Activated CD4-positive, alpha-beta memory T cell treated with anti-CD3 and anti-CD28 coated beads for 36 hours (primary cell): ENCODE data around the gene SPDYE2. TPM values are rescaled to one million over a fixed set of nuclear protein-coding genes. Genes with fewer than 3 reads are reported as not detected.
"Not testable (repeated sequence)": the region's sequence is repeated elsewhere in the genome, so short reads cannot be mapped to it uniquely, and the experiment has no call there.

Source experiments
- CTCF ChIA-PET: fragments of 350-600 bp; sonication (Branson Sonifier 250); formaldehyde crosslinking; loops from one replicate; lab custom pipeline; 2021; ENCODE audit warnings: antibody characterized with exemption, inconsistent platforms; lab: Charles Lee
- POLR2A ChIA-PET: fragments of 350-600 bp; sonication (Branson Sonifier 250); formaldehyde crosslinking; loops from one replicate; lab custom pipeline; 2021; ENCODE audit warnings: antibody characterized with exemption; lab: Charles Lee
- DNase-seq: peaks from one replicate; pipeline ENCODE4 v3.0.0-alpha.2; 2020
- H3K27ac Mint-ChIP-seq: one replicate; pipeline ENCODE4 v1.8.0; 2021; ENCODE audit warnings: mixed read lengths
- H3K27me3 Mint-ChIP-seq: one replicate; pipeline ENCODE4 v1.8.0; 2021; ENCODE audit warnings: mixed read lengths
- H3K36me3 Mint-ChIP-seq: one replicate; pipeline ENCODE4 v1.8.0; 2021; ENCODE audit warnings: mixed read lengths
- H3K4me1 Mint-ChIP-seq: one replicate; pipeline ENCODE4 v1.8.0; 2021; ENCODE audit warnings: low read depth, mixed read lengths
- H3K4me3 Mint-ChIP-seq: one replicate; pipeline ENCODE4 v1.8.0; 2021; ENCODE audit warnings: mild to moderate bottlenecking, mixed read lengths
- H3K9me3 Mint-ChIP-seq: one replicate; pipeline ENCODE4 v1.8.0; 2021; ENCODE audit warnings: mixed read lengths
- intact Hi-C: fragments of 100-400 bp; cut with micrococcal nuclease; formaldehyde crosslinking; loops from one replicate; pipeline ENCODE4 v1.15.1; 2023
- total RNA-seq, 2 experiments: library from RNA; stranded (reverse); gene quantifications; one replicate each; pipeline ENCODE4 v1.2.3, GENCODE V29; 2021

SPDYE2 gene
- total RNA-seq, 2 experiments from 2014 or later: not detected

- H3K4me1 Mint-ChIP-seq, CTCF ChIA-PET, intact Hi-C loops, H3K27me3 Mint-ChIP-seq, H3K9me3 Mint-ChIP-seq, H3K4me3 Mint-ChIP-seq, POLR2A ChIA-PET, H3K36me3 Mint-ChIP-seq, H3K27ac Mint-ChIP-seq: not testable (repeated sequence)
- DNase-seq: peak; percentile 16
Observed at GRCh38 chr7:102517550-102518147, 33.4 kb upstream of the SPDYE2 start, which contains the start of gene RASA4B. Gene RASA4B (minus strand): TSS chr7:102517777. CDS start chr7:102517710, 67 bp downstream.

- H3K9me3 Mint-ChIP-seq, H3K27me3 Mint-ChIP-seq, H3K27ac Mint-ChIP-seq, H3K36me3 Mint-ChIP-seq, intact Hi-C loops, CTCF ChIA-PET, H3K4me3 Mint-ChIP-seq, DNase-seq, H3K4me1 Mint-ChIP-seq, POLR2A ChIA-PET: not testable (repeated sequence)
Observed at GRCh38 chr7:102520797-102521196, 30.2 kb upstream of the SPDYE2 start.

- H3K36me3 Mint-ChIP-seq, H3K27ac Mint-ChIP-seq, POLR2A ChIA-PET, CTCF ChIA-PET, H3K4me3 Mint-ChIP-seq, intact Hi-C loops, DNase-seq, H3K9me3 Mint-ChIP-seq, H3K27me3 Mint-ChIP-seq, H3K4me1 Mint-ChIP-seq: not testable (repeated sequence)
Observed at GRCh38 chr7:102524803-102525202, 26.2 kb upstream of the SPDYE2 start.

GRCh38 chr7:102527182-102527581, 23.8 kb upstream of the SPDYE2 start:
- intact Hi-C loops, H3K4me1 Mint-ChIP-seq, H3K36me3 Mint-ChIP-seq, H3K27ac Mint-ChIP-seq, DNase-seq, H3K9me3 Mint-ChIP-seq, H3K4me3 Mint-ChIP-seq, CTCF ChIA-PET, H3K27me3 Mint-ChIP-seq, POLR2A ChIA-PET: not testable (repeated sequence)

GRCh38 chr7:102527822-102528793, 22.9 kb upstream of the SPDYE2 start:
- CTCF ChIA-PET, H3K36me3 Mint-ChIP-seq, H3K4me1 Mint-ChIP-seq, DNase-seq, H3K27ac Mint-ChIP-seq, H3K27me3 Mint-ChIP-seq, POLR2A ChIA-PET, H3K4me3 Mint-ChIP-seq, intact Hi-C loops, H3K9me3 Mint-ChIP-seq: not testable (repeated sequence)

GRCh38 chr7:102531583-102531982, 19.4 kb upstream of the SPDYE2 start:
- POLR2A ChIA-PET, H3K27ac Mint-ChIP-seq, intact Hi-C loops, H3K9me3 Mint-ChIP-seq, CTCF ChIA-PET, H3K4me1 Mint-ChIP-seq, DNase-seq, H3K4me3 Mint-ChIP-seq, H3K27me3 Mint-ChIP-seq, H3K36me3 Mint-ChIP-seq: not testable (repeated sequence)

- CTCF ChIA-PET, H3K9me3 Mint-ChIP-seq, H3K27ac Mint-ChIP-seq, H3K36me3 Mint-ChIP-seq, POLR2A ChIA-PET, H3K27me3 Mint-ChIP-seq, H3K4me3 Mint-ChIP-seq, DNase-seq, intact Hi-C loops, H3K4me1 Mint-ChIP-seq: not testable (repeated sequence)
Observed at GRCh38 chr7:102532127-102532526, 18.9 kb upstream of the SPDYE2 start.

GRCh38 chr7:102535062-102535615, 15.9 kb upstream of the SPDYE2 start:
- H3K9me3 Mint-ChIP-seq, H3K4me1 Mint-ChIP-seq, H3K4me3 Mint-ChIP-seq, DNase-seq, H3K27me3 Mint-ChIP-seq, intact Hi-C loops, POLR2A ChIA-PET, H3K36me3 Mint-ChIP-seq, CTCF ChIA-PET, H3K27ac Mint-ChIP-seq: not testable (repeated sequence)

- H3K9me3 Mint-ChIP-seq, H3K36me3 Mint-ChIP-seq, intact Hi-C loops, H3K4me1 Mint-ChIP-seq, H3K4me3 Mint-ChIP-seq, CTCF ChIA-PET, H3K27ac Mint-ChIP-seq, H3K27me3 Mint-ChIP-seq, DNase-seq, POLR2A ChIA-PET: not testable (repeated sequence)
Observed at GRCh38 chr7:102540604-102541003, 10.4 kb upstream of the SPDYE2 start.

- H3K27ac Mint-ChIP-seq, intact Hi-C loops, H3K4me3 Mint-ChIP-seq: not testable (repeated sequence)
Observed at GRCh38 chr7:102542083-102542482, 8.9 kb upstream of the SPDYE2 start.

GRCh38 chr7:102542771-102543170, 8.3 kb upstream of the SPDYE2 start:
- H3K36me3 Mint-ChIP-seq, H3K27me3 Mint-ChIP-seq, H3K4me1 Mint-ChIP-seq, DNase-seq, intact Hi-C loops, POLR2A ChIA-PET, CTCF ChIA-PET, H3K27ac Mint-ChIP-seq, H3K4me3 Mint-ChIP-seq, H3K9me3 Mint-ChIP-seq: not testable (repeated sequence)

More at GRCh38 chr7:102542083-102542482, 8.9 kb upstream of the SPDYE2 start:
- H3K9me3 Mint-ChIP-seq, POLR2A ChIA-PET, CTCF ChIA-PET, DNase-seq, H3K36me3 Mint-ChIP-seq, H3K4me1 Mint-ChIP-seq, H3K27me3 Mint-ChIP-seq: not testable (repeated sequence)

GRCh38 chr7:102543596-102543995, 7.4 kb upstream of the SPDYE2 start, which contains the start of gene UPK3BL2:
Gene UPK3BL2 (minus strand): TSS chr7:102543696. CDS start chr7:102543636, 60 bp downstream.
- H3K36me3 Mint-ChIP-seq, intact Hi-C loops, H3K27me3 Mint-ChIP-seq, H3K9me3 Mint-ChIP-seq, CTCF ChIA-PET, H3K27ac Mint-ChIP-seq, DNase-seq, H3K4me3 Mint-ChIP-seq, POLR2A ChIA-PET, H3K4me1 Mint-ChIP-seq: not testable (repeated sequence)
